ENCODE data around the gene PHRF1. TPM values are rescaled to one million over a fixed set of nuclear protein-coding genes. Genes with fewer than 3 reads are reported as not detected.
"Not testable (repeated sequence)": the region's sequence is repeated elsewhere in the genome, so short reads cannot be mapped to it uniquely, and the experiment has no call there.

Gene PHRF1
- polyA plus RNA-seq, 4 donors = 18.3 to 33.3 (median 26.8) TPM

GRCh38 chr11:646214-646613, 69.9 kb downstream of the PHRF1 start:
- no peak for DNase-seq (ENCODE audit: low read depth in 4 of 4, low spot score in 2 of 4)

DNA sequence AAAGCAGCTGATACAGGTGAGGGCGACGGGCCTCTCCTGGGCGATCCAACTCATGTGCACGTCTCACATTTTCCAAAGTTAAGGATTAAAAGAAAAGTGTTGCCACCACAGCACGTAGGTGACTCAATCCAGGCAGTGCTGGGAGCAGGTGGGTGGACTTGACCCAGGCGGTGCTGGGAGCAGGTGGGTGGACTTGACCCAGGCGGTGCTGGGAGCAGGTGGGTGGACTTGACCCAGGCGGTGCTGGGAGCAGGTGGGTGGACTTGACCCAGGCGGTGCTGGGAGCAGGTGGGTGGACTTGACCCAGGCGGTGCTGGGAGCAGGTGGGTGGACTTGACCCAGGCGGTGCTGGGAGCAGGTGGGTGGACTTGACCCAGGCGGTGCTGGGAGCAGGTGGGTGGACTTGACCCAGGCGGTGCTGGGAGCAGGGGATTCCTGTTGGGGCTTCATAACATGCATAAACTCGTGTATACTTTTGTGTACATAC, 71.4 kb downstream of the PHRF1 start:
- not testable (repeated sequence) for DNase-seq (ENCODE audit: low read depth in 4 of 4, low spot score in 2 of 4)

- DNase-seq (ENCODE audit: low read depth in 4 of 4, low spot score in 2 of 4) = no peak
These were observed 74.2 kb downstream of the PHRF1 start for GRCh38 chr11:650482-650881.

DNA sequence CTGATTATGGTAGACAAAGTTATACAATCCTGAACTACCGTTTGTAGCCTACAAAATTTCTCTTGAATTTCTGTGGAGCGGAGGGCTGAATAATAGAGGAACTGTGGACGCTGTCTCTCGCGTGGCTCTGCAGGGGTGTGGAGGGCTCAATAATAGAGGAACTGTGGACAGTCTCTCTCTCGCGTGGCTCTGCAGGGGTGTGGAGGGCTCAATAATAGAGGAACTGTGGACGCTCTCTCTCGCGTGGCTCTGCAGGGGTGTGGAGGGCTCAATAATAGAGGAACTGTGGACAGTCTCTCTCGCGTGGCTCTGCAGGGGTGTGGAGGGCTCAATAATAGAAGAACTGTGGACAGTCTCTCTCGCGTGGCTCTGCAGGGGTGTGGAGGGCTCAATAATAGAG, 76.9 kb downstream of the PHRF1 start:
- DNase-seq (ENCODE audit: low read depth in 4 of 4, low spot score in 2 of 4) = not testable (repeated sequence)

DNA sequence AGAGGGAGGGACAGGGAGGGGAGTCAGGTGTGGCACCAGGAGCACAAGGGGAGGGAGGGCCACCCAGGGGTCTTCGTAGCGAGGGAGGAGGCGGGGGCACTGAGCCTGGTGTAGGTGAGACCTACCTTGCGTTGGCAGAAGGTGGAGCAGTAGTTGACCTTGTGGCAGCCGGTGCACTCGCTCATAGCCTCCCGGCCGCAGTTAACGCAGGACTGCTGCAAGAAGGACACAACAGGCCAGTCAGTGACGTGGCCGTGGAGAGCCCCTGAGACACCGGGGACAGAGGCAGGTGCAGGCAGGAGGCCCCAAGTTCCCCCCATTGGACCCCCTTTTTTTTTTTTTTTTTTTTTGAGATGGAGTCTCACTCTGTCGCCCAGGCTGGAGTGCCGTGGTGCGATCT, 77.6 kb downstream of the PHRF1 start:
- DNase-seq (ENCODE audit: low read depth in 4 of 4, low spot score in 2 of 4) = no peak

DNA sequence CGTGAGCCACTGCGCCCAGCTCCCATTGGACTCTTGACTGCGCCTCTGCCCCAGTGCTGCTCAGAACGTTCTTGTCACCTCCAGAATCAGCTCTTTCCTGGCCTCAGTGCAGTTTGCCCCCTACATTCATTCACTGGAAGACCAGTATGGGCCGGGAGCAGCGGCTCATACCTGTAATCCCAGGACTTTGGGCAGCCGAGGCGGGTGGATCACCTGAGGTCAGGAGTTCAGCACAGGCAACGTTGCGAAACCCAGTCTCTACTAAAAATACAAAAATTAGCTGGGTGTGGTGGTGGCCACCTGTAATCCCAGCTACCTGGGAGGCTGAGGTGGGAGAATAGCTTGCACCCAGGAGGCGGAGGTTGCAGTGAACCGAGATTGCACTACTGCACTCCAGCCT, 78.2 kb downstream of the PHRF1 start:
- not testable (repeated sequence) for DNase-seq (ENCODE audit: low read depth in 4 of 4, low spot score in 2 of 4)

GRCh38 chr11:655036-655726, 78.9 kb downstream of the PHRF1 start:
- no peak for DNase-seq (ENCODE audit: low read depth in 4 of 4, low spot score in 2 of 4)

DNA sequence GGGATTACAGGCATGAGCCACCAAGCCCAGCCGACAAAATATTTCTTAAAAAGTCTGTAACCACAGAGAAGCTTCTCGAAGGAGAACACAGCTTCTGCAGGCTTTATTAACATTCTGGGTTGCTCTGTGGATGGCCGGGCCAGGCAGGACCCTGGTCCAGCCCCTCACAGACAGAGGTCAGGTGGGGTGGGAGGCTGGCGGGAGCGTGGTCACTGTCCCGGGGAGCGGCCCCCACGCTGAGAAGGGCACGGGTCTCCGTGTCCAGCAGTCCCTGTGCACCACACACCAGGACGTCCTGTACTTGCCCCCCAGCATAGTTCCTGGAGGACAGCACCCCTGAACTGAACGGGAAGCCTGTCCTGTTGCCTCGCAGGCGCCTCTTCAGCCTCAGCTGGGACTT, 80.2 kb downstream of the PHRF1 start:
- DNase-seq (ENCODE audit: low read depth in 4 of 4, low spot score in 2 of 4) = no peak

DNA sequence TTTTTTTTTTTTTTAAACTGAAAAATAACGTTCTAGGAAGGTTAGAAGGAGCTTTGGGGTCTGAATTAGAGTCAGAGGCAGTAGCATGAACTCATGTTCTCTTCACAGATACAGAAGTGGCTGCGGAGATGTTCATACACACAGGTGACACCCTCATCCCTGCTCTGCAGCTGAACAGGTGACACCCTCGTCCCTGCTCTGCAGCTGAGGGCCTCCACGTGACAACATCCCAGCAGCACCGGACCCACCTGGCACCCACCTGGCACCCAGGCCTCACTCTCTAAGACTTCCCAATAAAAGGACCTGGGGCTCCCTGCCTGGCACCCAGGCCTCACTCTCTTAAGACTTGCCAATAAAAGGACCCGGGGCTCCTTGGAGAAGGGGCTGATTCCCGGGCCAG, 80.6 kb downstream of the PHRF1 start:
- no peak for DNase-seq (ENCODE audit: low read depth in 4 of 4, low spot score in 2 of 4)

- no peak for DNase-seq (ENCODE audit: low read depth in 4 of 4, low spot score in 2 of 4)
These were observed 81.4 kb downstream of the PHRF1 start for GRCh38 chr11:657691-658126.

- DNase-seq (ENCODE audit: low read depth in 4 of 4, low spot score in 2 of 4) = no peak
These were observed 83.3 kb downstream of the PHRF1 start for GRCh38 chr11:659532-660085.

DNA sequence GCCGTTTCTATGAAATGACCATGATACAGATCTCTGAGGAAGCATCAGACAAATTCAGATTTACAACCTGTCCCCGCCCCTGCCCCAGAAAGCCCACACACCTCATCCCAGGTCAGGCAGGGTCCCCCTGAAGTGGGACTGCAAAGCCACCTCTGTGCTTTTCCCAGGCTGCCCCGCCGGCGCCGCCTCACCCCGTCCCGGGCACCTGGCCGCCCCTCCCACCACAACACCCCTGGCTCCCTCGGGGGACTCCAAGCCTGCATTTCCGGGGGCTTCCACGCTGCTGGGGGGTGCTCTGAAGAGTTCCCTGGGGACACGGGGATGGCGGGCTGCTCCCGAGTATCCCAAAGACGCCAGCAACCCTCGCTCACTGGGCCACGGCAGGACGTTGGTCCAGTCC, 84.0 kb downstream of the PHRF1 start:
- no peak for DNase-seq (ENCODE audit: low read depth in 4 of 4, low spot score in 2 of 4)

DNA sequence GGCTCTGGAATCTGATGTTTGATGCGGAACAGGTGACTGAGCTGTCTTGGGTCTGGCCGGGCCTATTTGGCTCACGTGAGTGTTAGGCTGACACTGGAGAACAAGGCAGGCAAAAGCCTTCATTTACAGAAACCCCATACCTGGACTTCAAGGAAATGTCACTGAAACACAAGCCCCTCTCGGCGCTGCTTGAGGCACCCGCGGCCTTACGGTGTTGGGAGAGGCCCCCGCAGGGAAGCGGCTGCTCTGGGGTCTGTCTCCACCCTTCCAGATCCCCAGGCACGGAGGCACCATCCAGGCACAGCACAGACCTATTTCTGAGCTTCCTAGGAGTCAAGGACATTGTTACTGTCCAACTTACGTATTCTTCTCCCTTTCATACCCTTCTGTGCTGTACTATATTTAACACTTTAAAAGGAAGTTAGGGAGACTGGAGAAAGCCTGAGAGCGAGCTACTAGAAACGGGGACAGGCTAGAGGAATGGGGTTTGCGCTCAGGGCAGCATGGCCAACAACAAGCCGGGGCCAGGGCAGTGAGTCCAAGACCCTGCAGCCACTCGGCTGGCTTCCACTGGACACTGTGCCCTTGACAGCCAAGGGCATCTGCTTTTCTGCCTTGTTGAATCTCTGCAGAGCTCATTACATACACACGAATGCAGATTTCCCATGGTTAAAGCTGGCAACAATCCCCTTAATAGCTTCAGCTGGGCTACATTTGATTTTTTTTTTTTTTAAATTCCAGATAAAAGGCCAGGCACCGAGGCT, 84.6 kb downstream of the PHRF1 start:
- no peak for DNase-seq (ENCODE audit: low read depth in 4 of 4, low spot score in 2 of 4)

Other genes with a start within 250 kb of the PHRF1 start
- 10 to 100 TPM; 42.6 to 87.5 (median 82.0) TPM for gene B4GALNT4, start 207.0 kb upstream of the PHRF1 start, polyA plus RNA-seq (ENCODE audit: insufficient read length in 4 of 4)
- 1 to 10 TPM; 4.0 to 8.4 (median 7.2) TPM for gene PKP3, start 182.3 kb upstream of the PHRF1 start, polyA plus RNA-seq (ENCODE audit: insufficient read length in 4 of 4)
- 10 to 100 TPM; 31.7 to 54.7 (median 48.5) TPM for gene SIGIRR, start 161.5 kb upstream of the PHRF1 start, polyA plus RNA-seq (ENCODE audit: insufficient read length in 4 of 4)
- gene ANO9, start 134.5 kb upstream of the PHRF1 start, polyA plus RNA-seq (ENCODE audit: insufficient read length in 4 of 4) = 10 to 100 TPM in 2 of 4 donors, 1 to 10 TPM in 2; 6.1 to 16.5 (median 12.2) TPM
- 10 to 100 TPM; 24.6 to 44.2 (median 37.2) TPM for gene PTDSS2, start 126.2 kb upstream of the PHRF1 start, polyA plus RNA-seq (ENCODE audit: insufficient read length in 4 of 4)
- 100 to 1,000 TPM in 2 of 4 donors, 10 to 100 TPM in 2; 67.0 to 117 (median 102) TPM for gene RNH1, start 69.2 kb upstream of the PHRF1 start, polyA plus RNA-seq (ENCODE audit: insufficient read length in 4 of 4)
- 10 to 100 TPM; 41.2 to 57.3 (median 51.9) TPM for gene HRAS, start 40.9 kb upstream of the PHRF1 start, polyA plus RNA-seq (ENCODE audit: insufficient read length in 4 of 4)
- gene LRRC56, start 38.9 kb upstream of the PHRF1 start, polyA plus RNA-seq (ENCODE audit: insufficient read length in 4 of 4) = 1 to 10 TPM; 2.8 to 6.1 (median 5.1) TPM
- gene LMNTD2, start 15.7 kb upstream of the PHRF1 start, polyA plus RNA-seq (ENCODE audit: insufficient read length in 4 of 4) = 1 to 10 TPM; 3.0 to 7.3 (median 4.7) TPM
- 10 to 100 TPM; 36.8 to 71.6 (median 58.8) TPM for gene RASSF7, start 15.5 kb upstream of the PHRF1 start, polyA plus RNA-seq (ENCODE audit: insufficient read length in 4 of 4)
- gene IRF7, start 39.5 kb downstream of the PHRF1 start, polyA plus RNA-seq (ENCODE audit: insufficient read length in 4 of 4) = 10 to 100 TPM in 3 of 4 donors, 1 to 10 TPM in 1; 5.4 to 15.4 (median 12.5) TPM
- gene CDHR5, start 48.5 kb downstream of the PHRF1 start, polyA plus RNA-seq (ENCODE audit: insufficient read length in 4 of 4) = 10 to 100 TPM; 24.9 to 49.2 (median 41.9) TPM
- gene SCT, start 50.7 kb downstream of the PHRF1 start, polyA plus RNA-seq (ENCODE audit: insufficient read length in 4 of 4) = 1 to 10 TPM in 3 of 4 donors, under 1 TPM in 1; 0.92 to 4.1 (median 2.2) TPM
- gene DRD4, start 60.8 kb downstream of the PHRF1 start, polyA plus RNA-seq (ENCODE audit: insufficient read length in 4 of 4) = 1 to 10 TPM; 1.8 to 5.2 (median 4.7) TPM
- 10 to 100 TPM; 44.7 to 57.7 (median 51.1) TPM for gene DEAF1, start 118.8 kb downstream of the PHRF1 start, polyA plus RNA-seq (ENCODE audit: insufficient read length in 4 of 4)
- 10 to 100 TPM; 36.1 to 56.7 (median 46.3) TPM for gene TMEM80, start 119.3 kb downstream of the PHRF1 start, polyA plus RNA-seq (ENCODE audit: insufficient read length in 4 of 4)
- gene EPS8L2, start 129.8 kb downstream of the PHRF1 start, polyA plus RNA-seq (ENCODE audit: insufficient read length in 4 of 4) = 100 to 1,000 TPM; 104 to 161 (median 139) TPM
- 100 to 1,000 TPM; 123 to 164 (median 136) TPM for gene TALDO1, start 171.0 kb downstream of the PHRF1 start, polyA plus RNA-seq (ENCODE audit: insufficient read length in 4 of 4)
- gene GATD1, start 201.0 kb downstream of the PHRF1 start, polyA plus RNA-seq (ENCODE audit: insufficient read length in 4 of 4) = 100 to 1,000 TPM in 1 of 4 donors, 10 to 100 TPM in 3; 55.3 to 115 (median 84.8) TPM
- 1 to 10 TPM in 2 of 4 donors, under 1 TPM in 2; 0.28 to 1.3 (median 0.99) TPM for gene CEND1, start 213.6 kb downstream of the PHRF1 start, polyA plus RNA-seq (ENCODE audit: insufficient read length in 4 of 4)
- gene SLC25A22, start 221.8 kb downstream of the PHRF1 start, polyA plus RNA-seq (ENCODE audit: insufficient read length in 4 of 4) = 10 to 100 TPM; 13.1 to 24.3 (median 18.6) TPM
- gene PIDD1, start 228.8 kb downstream of the PHRF1 start, polyA plus RNA-seq (ENCODE audit: insufficient read length in 4 of 4) = 10 to 100 TPM in 3 of 4 donors, 1 to 10 TPM in 1; 6.7 to 17.8 (median 12.9) TPM
- 1,000 to 10,000 TPM in 3 of 4 donors, 100 to 1,000 TPM in 1; 903 to 1,462 (median 1,115) TPM for gene RPLP2, start 233.5 kb downstream of the PHRF1 start, polyA plus RNA-seq (ENCODE audit: insufficient read length in 4 of 4)
- gene PNPLA2, start 242.4 kb downstream of the PHRF1 start, polyA plus RNA-seq (ENCODE audit: insufficient read length in 4 of 4) = 10 to 100 TPM; 38.2 to 87.6 (median 68.0) TPM